ENCODE measurements around the gene SCN3A. TPM values are rescaled to one million over a fixed set of nuclear protein-coding genes. Genes with fewer than 3 reads are reported as not detected.

The SCN3A gene
- total and polyA plus RNA-seq, 10 of the 15 experiments (the other 5 are each of a cell fraction or from before 2014, with no cell fraction given), result 0.04 to 0.34 (median 0.06) TPM; not detected in 3

- TF ChIP-seq USF2 (IDR thresholded peaks at IDR 0.05; ENCODE audit: borderline replicate concordance, low read depth, low read length) (no peak), SP1 (IDR thresholded peaks at IDR 0.05; ENCODE audit: low read depth, low read length) (no peak)
Measured at GRCh38 chr2:165149439-165149838, 54.4 kb downstream of the SCN3A start (continued).

- no peaks in the 10 kb centered on the region for H3K27me3 ChIP-seq (replicated peaks in 1 of 2; ENCODE audit: control insufficient read depth in 2 of 2, insufficient read depth in 2 of 2, low read length in 1 of 2)
- no peak for DNase-seq (ENCODE audit: low read depth, low spot score)
- no peak overlapping the region for H2AFZ ChIP-seq (ENCODE audit: control insufficient read depth, low read depth, low read length)
- ChIA-PET SMC1A (ENCODE audit: uncharacterized antibody, unreplicated experiment) (interaction anchor here (0.9 to 2.1 kb wide), 3 partner anchors 19 to 164 kb away, joined by 3 to 5 read pairs (median 3); no protein-coding TSS in a partner anchor), CTCF (interaction anchor here (0.7 to 0.9 kb wide), 2 partner anchors 56 to 131 kb away, joined by 3 to 4 read pairs; no protein-coding TSS in a partner anchor), RAD21 (ENCODE audit: unreplicated experiment) (no interaction called here), POLR2A (no interaction called here)
- no peak overlapping the region for H3K4me3 ChIP-seq
- no peaks in the 10 kb centered on the region for H3K9me3 ChIP-seq (replicated peaks; ENCODE audit: control insufficient read depth, insufficient read depth, low read length)
- no peak overlapping the region for H3K4me2 ChIP-seq (ENCODE audit: control insufficient read depth, insufficient read depth)
- no peaks in the 10 kb centered on the region for H4K20me1 ChIP-seq (ENCODE audit: control insufficient read depth, insufficient read depth)
- no peak overlapping the region for H3K9ac ChIP-seq (ENCODE audit: control insufficient read depth, insufficient read depth, low read length)
- peak; percentile 25; the same call in 1 of the 3 replicates for ATAC-seq
- no TSS peak for BruUV-seq (replicated peaks)
- H3K36me3 ChIP-seq (ENCODE audit: control insufficient read depth in 2 of 2, insufficient read depth in 2 of 2, low read length in 1 of 2), result no peaks in the 10 kb centered on the region
- in situ Hi-C loops (cut with MboI) (no loop called here), intact Hi-C loops (cut with micrococcal nuclease; ENCODE audit: unreplicated experiment) (no loop called here)
- no peak for FAIRE-seq
- H3K79me2 ChIP-seq (ENCODE audit: control insufficient read depth, insufficient read depth, low read length), result no peaks in the 10 kb centered on the region
- 1% methylated on average over 4 of the region's 4 CpGs for WGBS (ENCODE audit: insufficient coverage, insufficient replicate concordance, low lambda C conversion rate, missing lambda C conversion rate)
- no peaks in the 10 kb centered on the region for H3K4me1 ChIP-seq (ENCODE audit: control insufficient read depth, insufficient read depth, low read length)
- H3K27ac ChIP-seq (ENCODE audit: control insufficient read depth, insufficient read depth), result no peak overlapping the region
- no peak for TF ChIP-seq MAX (IDR thresholded peaks at IDR 0.05; ENCODE audit: low read depth, low read length)
- TF ChIP-seq RELB (IDR thresholded peaks at IDR 0.05; ENCODE audit: low read depth), result no peak
- no peak for TF ChIP-seq HDAC6 (IDR thresholded peaks at IDR 0.05; ENCODE audit: unreplicated experiment)
- no peak for TF ChIP-seq CEBPB (IDR thresholded peaks at IDR 0.05; ENCODE audit: borderline replicate concordance in 1 of 2, low read depth in 2 of 2, low read length in 2 of 2)
- TF ChIP-seq YBX1 (IDR thresholded peaks at IDR 0.05), result no peak
- TF ChIP-seq HSF1 (IDR thresholded peaks at IDR 0.05; ENCODE audit: low read depth, low read length), result no peak
- no peak for TF ChIP-seq FOXM1 (IDR thresholded peaks at IDR 0.05; ENCODE audit: low read depth, low read length)
- TF ChIP-seq, protein P1, sequence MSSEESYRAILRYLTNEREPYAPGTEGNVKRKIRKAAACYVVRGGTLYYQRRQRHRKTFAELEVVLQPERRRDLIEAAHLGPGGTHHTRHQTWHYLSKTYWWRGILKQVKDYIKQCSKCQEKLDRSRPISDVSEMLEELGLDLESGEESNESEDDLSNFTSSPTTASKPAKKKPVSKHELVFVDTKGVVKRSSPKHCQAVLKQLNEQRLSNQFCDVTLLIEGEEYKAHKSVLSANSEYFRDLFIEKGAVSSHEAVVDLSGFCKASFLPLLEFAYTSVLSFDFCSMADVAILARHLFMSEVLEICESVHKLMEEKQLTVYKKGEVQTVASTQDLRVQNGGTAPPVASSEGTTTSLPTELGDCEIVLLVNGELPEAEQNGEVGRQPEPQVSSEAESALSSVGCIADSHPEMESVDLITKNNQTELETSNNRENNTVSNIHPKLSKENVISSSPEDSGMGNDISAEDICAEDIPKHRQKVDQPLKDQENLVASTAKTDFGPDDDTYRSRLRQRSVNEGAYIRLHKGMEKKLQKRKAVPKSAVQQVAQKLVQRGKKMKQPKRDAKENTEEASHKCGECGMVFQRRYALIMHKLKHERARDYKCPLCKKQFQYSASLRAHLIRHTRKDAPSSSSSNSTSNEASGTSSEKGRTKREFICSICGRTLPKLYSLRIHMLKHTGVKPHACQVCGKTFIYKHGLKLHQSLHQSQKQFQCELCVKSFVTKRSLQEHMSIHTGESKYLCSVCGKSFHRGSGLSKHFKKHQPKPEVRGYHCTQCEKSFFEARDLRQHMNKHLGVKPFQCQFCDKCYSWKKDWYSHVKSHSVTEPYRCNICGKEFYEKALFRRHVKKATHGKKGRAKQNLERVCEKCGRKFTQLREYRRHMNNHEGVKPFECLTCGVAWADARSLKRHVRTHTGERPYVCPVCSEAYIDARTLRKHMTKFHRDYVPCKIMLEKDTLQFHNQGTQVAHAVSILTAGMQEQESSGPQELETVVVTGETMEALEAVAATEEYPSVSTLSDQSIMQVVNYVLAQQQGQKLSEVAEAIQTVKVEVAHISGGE (CRISPR knock-in tag; IDR thresholded peaks at IDR 0.05), result no peak
- no peak for TF ChIP-seq SP1 (IDR thresholded peaks at IDR 0.05; ENCODE audit: low read depth, low read length)
- TF ChIP-seq MTA3 (IDR thresholded peaks at IDR 0.05; ENCODE audit: borderline replicate concordance, low read length), result no peak
Measured at GRCh38 chr2:165147186-165148045, 56.4 kb downstream of the SCN3A start.
